Glutamatergic neuron (in vitro differentiated cells): ENCODE data around the gene IL17B. TPM values are rescaled to one million over a fixed set of nuclear protein-coding genes. Genes with fewer than 3 reads are reported as not detected.

Experiments
- DNase-seq: peaks from one replicate; pipeline ENCODE4 v3.0.0; 2022
- H3K27ac Mint-ChIP-seq: one replicate; pipeline ENCODE4 v1.8.0; 2020; ENCODE audit warnings: mild to moderate bottlenecking, mixed read lengths, inconsistent platforms; ENCODE audit not compliant: unreplicated experiment
- H3K27me3 Mint-ChIP-seq: one replicate; pipeline ENCODE4 v1.8.0; 2020; ENCODE audit warnings: mild to moderate bottlenecking, moderate library complexity, mixed read lengths, inconsistent platforms; ENCODE audit not compliant: unreplicated experiment
- H3K36me3 Mint-ChIP-seq: one replicate; pipeline ENCODE4 v1.8.0; 2020; ENCODE audit warnings: mild to moderate bottlenecking, mixed read lengths, inconsistent platforms; ENCODE audit not compliant: unreplicated experiment
- H3K4me1 Mint-ChIP-seq: one replicate; pipeline ENCODE4 v1.8.0; 2020; ENCODE audit warnings: mild to moderate bottlenecking, low read depth, mixed read lengths, inconsistent platforms; ENCODE audit not compliant: unreplicated experiment
- H3K4me3 Mint-ChIP-seq: one replicate; pipeline ENCODE4 v1.8.0; 2020; ENCODE audit warnings: mild to moderate bottlenecking, mixed read lengths, inconsistent platforms; ENCODE audit not compliant: unreplicated experiment
- H3K9me3 Mint-ChIP-seq: one replicate; pipeline ENCODE4 v1.8.0; 2020; ENCODE audit warnings: mild to moderate bottlenecking, moderate library complexity, mixed read lengths, inconsistent platforms; ENCODE audit not compliant: unreplicated experiment
- total RNA-seq: library from RNA; stranded (reverse); fragmentation: NEBNext Ultra II Directional; extraction: Animal tissue kit (Norgen Biotek cat#: 25700); gene quantifications from one replicate; pipeline ENCODE4 v1.2.1, GENCODE V29; 2021; ENCODE audit not compliant: unreplicated experiment
- TF ChIP-seq, protein P1 (sequence below): fragments of 200-600 bp; sonication (generic); IDR thresholded peaks from one replicate; pipeline ENCODE4 v1.5.0; 2021; ENCODE audit not compliant: partially characterized antibody, unreplicated experiment

IL17B gene
- total RNA-seq, 1 donor from 2014 or later, result 0.88 TPM

DNA sequence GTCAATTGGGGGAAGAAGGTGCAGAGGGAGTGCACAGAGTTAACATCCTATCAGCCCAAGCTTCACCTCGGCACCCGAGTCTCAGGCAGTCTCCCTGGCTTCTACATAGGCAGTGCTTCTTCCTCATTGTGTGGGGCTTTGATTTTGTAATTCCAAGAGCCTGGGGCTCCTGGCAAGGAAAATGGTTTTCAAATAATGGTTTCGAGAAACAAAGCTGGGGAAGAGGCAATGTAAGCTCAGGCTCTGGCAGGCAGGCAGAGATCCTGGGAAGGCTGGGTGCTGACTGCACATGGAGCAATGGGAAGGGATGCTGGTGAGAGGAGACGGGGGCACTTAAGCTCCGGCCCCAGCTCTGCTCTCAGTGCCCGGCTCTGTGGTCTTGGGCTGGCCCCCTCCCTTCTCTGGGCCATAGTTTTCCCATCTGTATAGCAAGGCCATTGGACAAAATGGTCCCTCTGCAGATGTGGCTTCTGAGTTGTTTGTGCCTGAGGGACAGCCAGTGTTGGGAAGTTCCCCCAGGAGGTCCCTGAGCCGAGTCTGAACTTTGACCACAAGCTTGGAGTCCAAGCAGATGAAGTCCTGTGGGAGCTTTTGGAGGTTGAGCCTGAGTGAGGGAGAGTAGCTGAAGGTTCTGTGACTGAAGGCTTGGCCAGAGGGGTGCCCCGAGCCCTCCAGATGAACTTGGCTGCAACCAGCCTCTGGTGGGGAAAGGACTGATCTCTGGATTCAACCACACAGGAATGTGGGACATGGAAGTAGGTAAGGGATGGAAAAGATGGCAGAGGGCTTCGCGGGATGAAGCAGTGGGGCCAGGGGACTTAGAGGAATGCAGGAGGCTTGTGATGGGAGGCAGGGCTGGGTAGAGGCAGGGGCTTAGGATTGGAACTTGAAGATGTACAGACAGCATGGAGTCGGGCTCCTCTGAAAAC is 28.5 kb upstream of the IL17B start:
- Mint-ChIP-seq H3K27ac (no peak overlapping the region), H3K9me3 (peaks cover 2% of the 10 kb centered on the region)

DNA sequence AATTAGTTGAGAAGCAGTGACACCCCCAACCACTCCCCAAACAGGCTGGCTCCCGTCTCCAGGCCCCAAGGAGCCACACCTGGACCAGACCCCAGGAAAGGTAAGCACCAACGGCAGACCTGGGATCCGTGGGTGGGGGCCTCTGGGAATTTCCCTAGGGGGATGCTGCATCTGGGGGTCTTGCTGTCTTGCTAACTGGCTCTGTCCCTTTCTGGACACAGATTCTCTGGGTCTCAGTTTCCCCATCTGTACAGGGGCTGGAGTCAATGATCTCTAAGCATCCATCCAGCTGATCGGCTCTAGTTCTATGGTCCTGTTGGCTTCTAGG is 27.9 kb upstream of the IL17B start:
- Mint-ChIP-seq H3K27ac (no peak overlapping the region), H3K4me3 (no peak overlapping the region), H3K27me3 (peaks cover 4% of the 10 kb centered on the region), H3K9me3 (peaks cover 4% of the 10 kb centered on the region), H3K4me1 (peaks cover 6% of the 10 kb centered on the region), H3K36me3 (no peaks in the 10 kb centered on the region)
- TF ChIP-seq, protein P1, sequence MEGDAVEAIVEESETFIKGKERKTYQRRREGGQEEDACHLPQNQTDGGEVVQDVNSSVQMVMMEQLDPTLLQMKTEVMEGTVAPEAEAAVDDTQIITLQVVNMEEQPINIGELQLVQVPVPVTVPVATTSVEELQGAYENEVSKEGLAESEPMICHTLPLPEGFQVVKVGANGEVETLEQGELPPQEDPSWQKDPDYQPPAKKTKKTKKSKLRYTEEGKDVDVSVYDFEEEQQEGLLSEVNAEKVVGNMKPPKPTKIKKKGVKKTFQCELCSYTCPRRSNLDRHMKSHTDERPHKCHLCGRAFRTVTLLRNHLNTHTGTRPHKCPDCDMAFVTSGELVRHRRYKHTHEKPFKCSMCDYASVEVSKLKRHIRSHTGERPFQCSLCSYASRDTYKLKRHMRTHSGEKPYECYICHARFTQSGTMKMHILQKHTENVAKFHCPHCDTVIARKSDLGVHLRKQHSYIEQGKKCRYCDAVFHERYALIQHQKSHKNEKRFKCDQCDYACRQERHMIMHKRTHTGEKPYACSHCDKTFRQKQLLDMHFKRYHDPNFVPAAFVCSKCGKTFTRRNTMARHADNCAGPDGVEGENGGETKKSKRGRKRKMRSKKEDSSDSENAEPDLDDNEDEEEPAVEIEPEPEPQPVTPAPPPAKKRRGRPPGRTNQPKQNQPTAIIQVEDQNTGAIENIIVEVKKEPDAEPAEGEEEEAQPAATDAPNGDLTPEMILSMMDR, result no peak
- DNase-seq, result no peak

More for the DNA sequence above, 28.5 kb upstream of the IL17B start:
- H3K36me3 Mint-ChIP-seq, result no peaks in the 10 kb centered on the region
- H3K4me3 Mint-ChIP-seq, result no peak overlapping the region
- TF ChIP-seq, protein P1, result no peak
- peaks cover 6% of the 10 kb centered on the region for H3K4me1 Mint-ChIP-seq
- peaks cover 4% of the 10 kb centered on the region for H3K27me3 Mint-ChIP-seq
- no peak for DNase-seq

DNA sequence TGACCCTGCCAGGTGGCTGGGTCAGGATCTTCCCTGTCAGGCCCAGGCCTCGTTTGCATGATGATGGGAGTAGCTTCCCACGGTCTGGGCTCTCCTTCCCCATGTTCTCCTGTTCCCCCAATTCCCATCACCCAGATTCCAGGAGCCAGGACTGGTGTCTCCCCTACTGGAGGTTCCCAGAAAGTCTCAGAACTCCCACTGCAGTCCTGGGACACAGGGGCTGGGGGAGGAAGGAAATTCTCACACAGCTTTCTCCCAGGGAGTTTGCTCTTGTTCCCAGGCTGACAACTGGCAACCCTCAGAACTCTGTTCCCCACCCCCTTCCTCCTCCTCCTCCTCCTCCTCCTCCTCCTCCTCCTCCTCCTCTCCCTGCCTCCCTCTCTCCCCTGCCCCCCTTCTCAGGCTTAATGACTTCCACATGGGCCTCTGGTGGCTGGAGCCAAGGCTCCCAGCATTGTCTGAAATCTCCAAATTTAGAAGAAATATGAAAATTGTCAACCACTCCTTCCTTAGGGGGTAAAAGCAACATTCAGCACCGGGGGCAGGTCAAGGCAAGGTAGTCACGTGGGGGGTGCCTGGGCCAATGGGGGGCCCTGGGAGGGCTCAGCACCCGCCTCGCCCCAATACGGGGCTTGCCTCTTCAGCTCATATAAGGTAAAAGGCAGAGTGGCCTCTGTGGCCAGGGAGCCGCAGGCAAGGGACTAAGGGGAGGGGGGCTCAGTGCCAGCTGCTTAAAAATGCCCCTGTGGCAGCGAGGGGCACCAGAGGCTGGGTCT is 27.3 kb upstream of the IL17B start:
- TF ChIP-seq, protein P1, result no peak
- H3K27me3 Mint-ChIP-seq, result peaks cover 7% of the 10 kb centered on the region
- peaks cover 6% of the 10 kb centered on the region for H3K4me1 Mint-ChIP-seq
- no peak overlapping the region for H3K27ac Mint-ChIP-seq
- no peaks in the 10 kb centered on the region for H3K36me3 Mint-ChIP-seq
- no peak overlapping the region for H3K4me3 Mint-ChIP-seq
- H3K9me3 Mint-ChIP-seq, result peaks cover 4% of the 10 kb centered on the region
- no peak for DNase-seq

DNA sequence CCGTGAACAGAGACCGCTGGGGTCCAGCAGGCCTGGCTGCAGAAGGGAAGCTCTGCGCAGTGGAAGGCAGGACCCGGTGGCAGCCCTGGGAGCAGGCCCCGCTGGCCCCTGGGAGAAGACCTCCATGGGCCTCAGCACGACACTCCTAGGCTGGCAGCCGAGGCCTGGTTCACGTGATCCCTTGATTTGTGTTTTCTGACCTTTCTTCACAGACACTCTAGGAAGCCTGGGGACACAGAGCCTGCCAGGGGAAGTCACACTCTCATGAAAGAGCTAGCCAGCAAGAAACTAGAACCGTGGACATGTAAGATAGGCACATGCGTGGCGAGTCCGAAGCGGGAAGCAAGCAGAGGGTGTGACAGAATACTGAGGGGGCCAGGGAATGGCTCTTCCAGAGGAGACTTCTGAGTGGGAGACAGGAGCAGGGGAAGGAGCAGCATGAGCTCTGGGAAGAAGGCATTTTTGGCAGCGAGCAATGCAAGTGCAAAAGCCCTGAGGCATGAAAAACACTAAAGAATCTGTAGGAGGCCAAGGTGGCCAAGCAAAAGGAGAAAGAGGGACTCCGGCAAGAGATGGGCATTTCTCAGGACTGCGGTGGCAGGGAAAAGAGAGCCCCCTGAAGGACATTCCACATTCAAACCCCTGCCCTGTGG is 26.6 kb upstream of the IL17B start:
- TF ChIP-seq, protein P1, result no peak
- DNase-seq, result no peak
- Mint-ChIP-seq H3K27ac (no peak overlapping the region), H3K36me3 (no peaks in the 10 kb centered on the region), H3K27me3 (peaks cover 7% of the 10 kb centered on the region), H3K4me3 (no peak overlapping the region), H3K4me1 (peaks cover 6% of the 10 kb centered on the region), H3K9me3 (peaks cover 4% of the 10 kb centered on the region)
